ENCODE results near the gene TGFBR3.

DNA sequence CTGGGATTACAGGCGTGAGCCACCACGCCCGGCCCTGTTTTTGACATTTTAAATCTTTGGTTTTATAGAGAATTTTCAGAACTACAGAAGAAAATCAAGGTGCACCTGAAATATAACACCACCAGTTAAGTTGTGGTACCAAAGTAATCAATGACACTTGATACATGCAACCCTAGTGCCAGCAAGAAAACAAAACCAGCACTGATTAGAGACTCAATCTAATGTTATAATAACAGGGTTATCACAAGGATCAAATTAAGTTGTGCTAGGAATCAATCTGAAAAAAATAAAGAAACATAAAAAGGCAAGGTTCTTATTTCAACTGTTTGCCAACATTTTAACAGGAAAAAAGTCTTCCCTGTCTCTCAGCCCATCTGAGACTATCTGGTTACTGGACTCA lies 23.8 kb downstream of the TGFBR3 start:
- TF ChIP-seq ZNF512 (CRISPR knock-in tag; IDR thresholded peaks at IDR 0.05; ENCODE audit: borderline replicate concordance) (no peak), CTCF (IDR thresholded peaks at IDR 0.05) (no peak), TCF7 (CRISPR knock-in tag; IDR thresholded peaks at IDR 0.05; ENCODE audit: low read depth) (no peak), ZNF121 (CRISPR knock-in tag; IDR thresholded peaks at IDR 0.05) (no peak), JUN (CRISPR knock-in tag; IDR thresholded peaks at IDR 0.05) (no peak), TEAD4 (CRISPR knock-in tag; IDR thresholded peaks at IDR 0.05) (no peak), ETV6 (CRISPR knock-in tag; IDR thresholded peaks at IDR 0.05) (no peak), MAX (CRISPR knock-in tag; IDR thresholded peaks at IDR 0.05) (no peak), ZNF138 (CRISPR knock-in tag; conservative IDR thresholded peaks at IDR 0.05) (no peak), SP1 (CRISPR knock-in tag; conservative IDR thresholded peaks at IDR 0.05) (no peak), RELA (CRISPR knock-in tag; IDR thresholded peaks at IDR 0.05; ENCODE audit: borderline replicate concordance) (no peak)
- TF ChIP-seq, protein P1, sequence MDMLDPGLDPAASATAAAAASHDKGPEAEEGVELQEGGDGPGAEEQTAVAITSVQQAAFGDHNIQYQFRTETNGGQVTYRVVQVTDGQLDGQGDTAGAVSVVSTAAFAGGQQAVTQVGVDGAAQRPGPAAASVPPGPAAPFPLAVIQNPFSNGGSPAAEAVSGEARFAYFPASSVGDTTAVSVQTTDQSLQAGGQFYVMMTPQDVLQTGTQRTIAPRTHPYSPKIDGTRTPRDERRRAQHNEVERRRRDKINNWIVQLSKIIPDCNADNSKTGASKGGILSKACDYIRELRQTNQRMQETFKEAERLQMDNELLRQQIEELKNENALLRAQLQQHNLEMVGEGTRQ (CRISPR knock-in tag; IDR thresholded peaks at IDR 0.05) = no peak
- TF ChIP-seq, protein P2, sequence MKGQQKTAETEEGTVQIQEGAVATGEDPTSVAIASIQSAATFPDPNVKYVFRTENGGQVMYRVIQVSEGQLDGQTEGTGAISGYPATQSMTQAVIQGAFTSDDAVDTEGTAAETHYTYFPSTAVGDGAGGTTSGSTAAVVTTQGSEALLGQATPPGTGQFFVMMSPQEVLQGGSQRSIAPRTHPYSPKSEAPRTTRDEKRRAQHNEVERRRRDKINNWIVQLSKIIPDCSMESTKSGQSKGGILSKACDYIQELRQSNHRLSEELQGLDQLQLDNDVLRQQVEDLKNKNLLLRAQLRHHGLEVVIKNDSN (CRISPR knock-in tag; IDR thresholded peaks at IDR 0.05) = no peak
- TF ChIP-seq, protein P3, sequence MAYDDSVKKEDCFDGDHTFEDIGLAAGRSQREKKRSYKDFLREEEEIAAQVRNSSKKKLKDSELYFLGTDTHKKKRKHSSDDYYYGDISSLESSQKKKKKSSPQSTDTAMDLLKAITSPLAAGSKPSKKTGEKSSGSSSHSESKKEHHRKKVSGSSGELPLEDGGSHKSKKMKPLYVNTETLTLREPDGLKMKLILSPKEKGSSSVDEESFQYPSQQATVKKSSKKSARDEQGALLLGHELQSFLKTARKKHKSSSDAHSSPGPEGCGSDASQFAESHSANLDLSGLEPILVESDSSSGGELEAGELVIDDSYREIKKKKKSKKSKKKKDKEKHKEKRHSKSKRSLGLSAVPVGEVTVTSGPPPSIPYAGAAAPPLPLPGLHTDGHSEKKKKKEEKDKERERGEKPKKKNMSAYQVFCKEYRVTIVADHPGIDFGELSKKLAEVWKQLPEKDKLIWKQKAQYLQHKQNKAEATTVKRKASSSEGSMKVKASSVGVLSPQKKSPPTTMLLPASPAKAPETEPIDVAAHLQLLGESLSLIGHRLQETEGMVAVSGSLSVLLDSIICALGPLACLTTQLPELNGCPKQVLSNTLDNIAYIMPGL (CRISPR knock-in tag; IDR thresholded peaks at IDR 0.05) = no peak
